Heart left ventricle (tissue), 16 donors: Measurements from ENCODE around the gene NPM1. TPM values are rescaled to one million over a fixed set of nuclear protein-coding genes. Genes with fewer than 3 reads are reported as not detected.

Experiments
- ATAC-seq, 4 donors: fragments of 200-7000 bp; cut with Tn5 transposase; one replicate each; pipeline ENCODE4 v1.9.1; 2020 to 2022; ENCODE audit warnings: moderate library complexity in 4 of 4, mild to moderate bottlenecking in 3 of 4, moderate number of reproducible peaks in 1 of 4
- DNase-seq, 5 donors: peaks; one replicate each; pipeline ENCODE4 v3.0.0-alpha.2; 2020
- H3K27ac ChIP-seq, 12 donors: fragments of 200-600 bp; sonication (generic) in 4 of 12; one replicate each; pipeline versions ENCODE4 v1.5.0 to v1.8.0; 2016 to 2022; ENCODE audit warnings: mild to moderate bottlenecking in 2 of 12
- H3K27me3 ChIP-seq, 9 donors: fragments of 200-600 bp; sonication (generic) in 2 of 9; one replicate each; pipeline versions ENCODE4 v1.5.1 to v1.8.0; 2016 to 2022; ENCODE audit warnings: mild to moderate bottlenecking in 3 of 9
- H3K36me3 ChIP-seq, 9 donors: fragments of 200-600 bp; sonication (generic) in 2 of 9; one replicate each; pipeline versions ENCODE4 v1.5.0 to v1.8.0; 2018 to 2022; ENCODE audit warnings: mild to moderate bottlenecking in 2 of 9
- H3K4me1 ChIP-seq, 12 donors: fragments of 200-600 bp; sonication (generic) in 4 of 12; one replicate each; pipeline versions ENCODE4 v1.5.0 to v1.8.0; 2016 to 2022; ENCODE audit warnings: mild to moderate bottlenecking in 3 of 12
- H3K4me3 ChIP-seq, 12 donors: fragments of 200-600 bp; sonication (generic) in 4 of 12; one replicate each; pipeline versions ENCODE4 v1.5.0 to v1.8.0; 2017 to 2022; ENCODE audit warnings: mild to moderate bottlenecking in 9 of 12, moderate library complexity in 4 of 12
- H3K9me3 ChIP-seq, 12 donors: fragments of 200-600 bp; sonication (generic) in 4 of 12; one replicate each; pipeline versions ENCODE4 v1.5.0 to v1.8.0; 2016 to 2022; ENCODE audit warnings: mild to moderate bottlenecking in 1 of 12
- CTCF ChIP-seq, 12 donors: fragments of 200-600 bp; sonication (generic) in 4 of 12; IDR thresholded peaks; one replicate each; pipeline versions ENCODE4 v1.5.0 to v1.8.0; 2018 to 2022; ENCODE audit warnings: antibody characterized with exemption in 12 of 12, mild to moderate bottlenecking in 5 of 12
- POLR2A ChIP-seq, 2 donors: fragments of 450-650 bp; IDR thresholded peaks; one replicate each; pipeline ENCODE4 v1.6.1; 2017; ENCODE audit warnings: antibody characterized with exemption in 2 of 2, mild to moderate bottlenecking in 2 of 2, moderate library complexity in 2 of 2
- whole genome bisulfite sequencing, 4 donors: extraction: QIAGEN DNeasy Blood & Tissue Kit in 2 of 4; methylation state at CpG; one replicate each; pipeline versions ENCODE4 v1.1.5 to v1.1.7; 2013 to 2018; 5-methylcytosine and 5-hydroxymethylcytosine counted together
- intact Hi-C, 10 donors: fragments of 100-400 bp; cut with DNase I; formaldehyde crosslinking; loops; one replicate each; pipeline versions ENCODE4 v1.11.1 to v1.14.2; 2022
- polyA plus RNA-seq, 2 donors: library from polyadenylated mRNA; stranded (reverse); fragments of 200-250 nt; gene quantifications; one replicate each; pipeline ENCODE4 v1.2.3, GENCODE V29; 2013
- total RNA-seq, 9 donors: library from RNA; depleted of rRNA in 2 of 9; stranded (reverse); fragments of >200 nt in 2 of 9; fragmentation: NEBNext Ultra II Directional in 3 of 9; extraction: Animal tissue kit (Norgen Biotek cat#: 25700) in 3 of 9; gene quantifications; one replicate each; pipeline versions ENCODE4 v1.1.0 to v1.2.4, GENCODE V29; 2016 to 2023
- donor health status: ischemic (EF 13 %, LVEDD 7.1; RV severe dilation, severe dysfunction).
- donor health status: healthy with polysubstance abuse.
- donor health status: DM: no; HTN: yes; CAD: no.
- donor health status: DM: no; HTN: no; CAD: no.
- donor health status: ischemic (EF 25% LVEDD 6.9; RV normal size, moderate dysfunction).
- donor health status: ischemic (EF 25% LVEDD 5.7; RV mildly dilated, moderate dysfunction).
- donor health status: healthy.
- donor health status: DM: yes; HTN: yes; CAD: no.
- donor health status: ischemic (EF 35%, LVEDD 5.7; RV mildly dilated, moderate dysfunction).
- donor health status: nonischemic (EF 11% LVEDD 7.7; RV severe dilation, severe dysfunction).
- donor health status: DM: yes; HTN: yes; CAD: no.
- donor health status: PGD.
- donor health status: ischemic (EF 29% LVEDD 5.4; RV normal size, mild dysfunction).
- donor health status: nonischemic (EF 23%, LVEDD 6.1; RV moderate dilation, normal function).

The NPM1 gene
- total and polyA plus RNA-seq, 11 donors, result 240 to 1,458 (median 442) TPM

- ATAC-seq (peak; percentile 28 to 55 (median 47)), DNase-seq (peak in 1 of 5 donors; percentile 47)
- Histone ChIP-seq H3K27me3 (no peaks in the 10 kb centered on the region), H3K4me1 (peaks cover 0 to 82% (median 39%) of the 10 kb centered on the region in 12 donors), H3K27ac (peak overlapping the region in 10 of 12 donors; percentile 17 to 74 (median 60)), H3K4me3 (no peak overlapping the region), H3K36me3 (peaks cover 0 to 2% (median 0%) of the 10 kb centered on the region in 9 donors), H3K9me3 (no peaks in the 10 kb centered on the region)
- whole genome bisulfite sequencing, 4 donors, result 49 to 64% (median 57%) methylated on average over 14 of the region's 14 CpGs
- no peak for TF ChIP-seq CTCF (IDR thresholded peaks at IDR 0.05)
- TF ChIP-seq POLR2A (IDR thresholded peaks at IDR 0.05), result no peak
- intact Hi-C loops, result no loop called here
These were observed 53.7 kb downstream of the NPM1 start for GRCh38 chr5:171441246-171441791.

GRCh38 chr5:171442287-171443042 is 54.8 kb downstream of the NPM1 start:
- no peaks in the 10 kb centered on the region for H3K27me3 ChIP-seq
- no peak for TF ChIP-seq CTCF (IDR thresholded peaks at IDR 0.05)
- no peak for TF ChIP-seq POLR2A (IDR thresholded peaks at IDR 0.05)
- 36 to 44% (median 43%) methylated on average over 13 of the region's 13 CpGs for WGBS, 4 donors
- H3K36me3 ChIP-seq, result peaks cover 0 to 2% (median 0%) of the 10 kb centered on the region in 9 donors
- intact Hi-C loops, result no loop called here
- DNase-seq, result peak in 3 of 5 donors; percentile 43 to 67 (median 64)
- ATAC-seq, result peak in 2 of 4 donors; percentile 18 to 31
- no peak overlapping the region for H3K4me3 ChIP-seq
- peaks cover 0 to 73% (median 40%) of the 10 kb centered on the region in 12 donors for H3K4me1 ChIP-seq
- peak overlapping the region in 7 of 12 donors; percentile 37 to 74 (median 67) for H3K27ac ChIP-seq
- H3K9me3 ChIP-seq, result no peaks in the 10 kb centered on the region

GRCh38 chr5:171444582-171444981 is 56.9 kb downstream of the NPM1 start:
- Histone ChIP-seq H3K27me3 (no peaks in the 10 kb centered on the region), H3K36me3 (peaks cover 0 to 2% (median 0%) of the 10 kb centered on the region in 9 donors), H3K27ac (peak overlapping the region in 1 of 12 donors; percentile 45), H3K4me3 (no peak overlapping the region), H3K4me1 (peaks cover 0 to 61% (median 31%) of the 10 kb centered on the region in 12 donors), H3K9me3 (no peaks in the 10 kb centered on the region)
- no peak for TF ChIP-seq POLR2A (IDR thresholded peaks at IDR 0.05)
- TF ChIP-seq CTCF (IDR thresholded peaks at IDR 0.05), result no peak
- DNase-seq (no peak), ATAC-seq (no peak)
- intact Hi-C loops, result no loop called here
- WGBS, 4 donors, result 78 to 89% (median 87%) methylated on average over 12 of the region's 12 CpGs
